OCI-LY3 (cell line): ENCODE results near the gene FOXP3.

Experiments
- CTCF ChIP-seq: fragments of 200-600, 300-600 bp; sonication (generic); IDR thresholded peaks from 2 replicates; pipeline ENCODE4 v1.5.1; 2014; ENCODE audit warnings: antibody characterized with exemption, low read length, low read depth
- EZH2phosphoT487 ChIP-seq: fragments of 200-600 bp; shearing (Covaris generic); IDR thresholded peaks from 2 replicates; pipeline ENCODE4 v1.6.1; 2018; ENCODE audit warnings: antibody characterized with exemption, mixed run types, low read depth

- no peak for TF ChIP-seq CTCF
- TF ChIP-seq EZH2phosphoT487: no peak
These were observed 28.2 kb upstream of the FOXP3 start for GRCh38 chrX:49292400-49293362.
